Measurements from ENCODE around the gene C1orf174. TPM values are rescaled to one million over a fixed set of nuclear protein-coding genes. Genes with fewer than 3 reads are reported as not detected.

Gene C1orf174
- 20.1 to 26.9 TPM (median 26.3 TPM) in 5 replicates for total RNA-seq (2022; extraction: Qiagen RNA extraction; ENCODE audit: low read depth)

DNA sequence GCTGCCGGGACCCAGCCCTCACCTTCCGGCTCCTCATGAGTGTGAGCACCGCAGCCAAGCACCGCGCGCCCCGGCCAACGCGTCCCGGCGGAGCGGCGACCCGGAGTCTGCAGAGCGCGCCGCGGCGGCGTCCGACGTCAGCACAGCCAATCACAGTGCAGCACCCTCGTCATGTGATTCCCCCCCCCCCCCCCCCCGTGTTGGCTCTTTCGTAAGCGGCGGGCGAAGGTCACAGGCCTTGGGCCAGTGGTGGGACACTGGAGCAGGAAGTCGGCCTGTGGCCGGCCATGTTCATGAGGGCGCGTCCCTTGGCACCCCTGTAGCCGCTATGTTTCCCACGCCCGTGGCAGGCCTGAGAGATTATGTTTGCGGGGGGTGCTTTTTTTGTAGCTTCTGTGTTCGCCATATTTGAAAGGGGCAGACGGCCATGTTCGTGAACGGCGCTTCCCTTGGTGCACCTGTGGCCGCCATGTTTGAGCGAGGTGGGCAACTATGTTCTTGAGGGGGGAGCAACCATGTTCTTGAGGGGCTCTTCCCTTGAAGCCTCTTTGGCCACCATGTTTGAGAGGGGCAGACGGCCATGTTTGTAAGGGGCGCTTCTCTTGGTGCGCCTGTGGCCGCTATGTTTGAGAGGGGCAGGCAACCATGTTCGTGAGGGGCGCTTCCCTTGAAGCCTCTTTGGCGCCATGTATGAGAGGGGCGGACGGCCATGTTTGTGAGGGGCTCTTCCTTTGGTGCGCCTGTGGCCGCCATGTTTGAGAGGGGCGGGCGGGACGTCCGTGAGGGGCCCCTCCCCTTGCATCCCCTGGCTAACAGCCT is at the start of gene C1orf174:
C1orf174 (minus strand) TSS at position 123 of the 819 bp plus-strand sequence; CDS start at position 37, 86 bp downstream.

DNA sequence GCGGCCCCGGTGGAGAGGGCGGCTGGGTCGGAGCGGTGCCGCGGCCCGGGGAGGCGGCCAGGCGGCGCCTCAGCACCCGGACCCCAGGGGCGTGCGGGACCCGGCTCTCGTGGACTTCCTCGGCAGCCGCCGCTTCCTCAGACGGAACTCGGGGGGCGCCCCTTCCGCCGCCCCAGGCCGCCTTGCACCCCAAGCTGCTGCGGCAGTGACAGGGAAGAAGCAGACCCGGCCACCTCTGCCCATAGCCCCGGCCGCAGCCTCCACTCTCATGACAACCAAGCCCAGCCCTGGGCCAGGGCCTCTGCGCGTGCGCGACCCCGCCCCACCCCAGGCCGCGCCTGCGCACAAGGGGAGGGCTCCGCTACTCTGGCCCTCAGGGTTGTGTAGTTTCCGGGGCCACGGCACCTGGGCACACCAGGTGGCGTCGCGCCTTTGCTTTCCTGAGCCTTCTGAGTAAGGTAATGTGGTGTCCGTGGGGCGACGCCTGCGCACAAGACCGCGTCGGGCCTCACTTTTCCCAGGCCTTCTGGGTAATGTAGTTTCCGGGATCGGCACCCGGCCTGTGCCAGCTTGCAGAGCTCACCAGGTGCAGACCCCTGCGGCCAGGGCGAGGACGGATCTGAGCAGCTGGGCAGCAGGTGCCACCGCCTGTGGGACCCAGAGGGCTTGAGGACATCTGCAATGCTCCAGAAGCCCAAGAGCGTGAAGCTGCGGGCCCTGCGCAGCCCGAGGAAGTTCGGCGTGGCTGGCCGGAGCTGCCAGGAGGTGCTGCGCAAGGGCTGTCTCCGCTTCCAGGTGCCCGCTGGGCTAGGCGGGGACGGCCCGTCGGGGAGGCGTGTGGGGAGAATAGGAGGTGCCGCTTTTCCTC is 42.9 kb downstream of the C1orf174 start, which contains the start of the genes CEP104 and DFFB:
CEP104 (minus strand) TSS at position 289 of the 868 bp plus-strand sequence. CDS start 4,804 bp downstream, outside the sequence.
DFFB (plus strand) TSS at position 554 of the 868 bp plus-strand sequence; CDS start at position 682, 128 bp downstream.

Other genes starting within 250 kb of the C1orf174 start
- gene TP73, start 247.8 kb downstream of the C1orf174 start, total RNA-seq (2022; extraction: Qiagen RNA extraction; ENCODE audit: low read depth): 0.37 to 0.63 TPM (median 0.58 TPM) in 5 replicates
- not detected in 5 replicates for gene CCDC27, start 147.8 kb downstream of the C1orf174 start, total RNA-seq (2022; extraction: Qiagen RNA extraction; ENCODE audit: low read depth)
- gene SMIM1, start 127.5 kb downstream of the C1orf174 start, total RNA-seq (2022; extraction: Qiagen RNA extraction; ENCODE audit: low read depth): 0.74 to 2.5 TPM (median 1.1 TPM) in 5 replicates
- 28.6 to 36.7 TPM (median 35.9 TPM) in 5 replicates for gene LRRC47, start 103.8 kb downstream of the C1orf174 start, total RNA-seq (2022; extraction: Qiagen RNA extraction; ENCODE audit: low read depth)
- 11.8 to 21.4 TPM (median 18.3 TPM) in 5 replicates for gene CEP104, start 43.1 kb downstream of the C1orf174 start, total RNA-seq (2022; extraction: Qiagen RNA extraction; ENCODE audit: low read depth)
- gene DFFB, start 42.8 kb downstream of the C1orf174 start, total RNA-seq (2022; extraction: Qiagen RNA extraction; ENCODE audit: low read depth): 3.0 to 4.3 TPM (median 3.7 TPM) in 5 replicates

Measured in A549 treated with DMSO at 1 μM for 4 hours (cell line).